Right kidney (tissue), 1 donor: ENCODE data around the gene FOXK2.
A peak's percentile ranks its signal among the peaks of the same experiment; 100 is the strongest.
"Not testable (repeated sequence)": the region's sequence is repeated elsewhere in the genome, so short reads cannot be mapped to it uniquely, and the experiment has no call there.

ENCODE experiments used
- DNase-seq: peaks from one replicate; pipeline ENCODE4 v3.0.0-alpha.2; 2016

Gene FOXK2

DNA sequence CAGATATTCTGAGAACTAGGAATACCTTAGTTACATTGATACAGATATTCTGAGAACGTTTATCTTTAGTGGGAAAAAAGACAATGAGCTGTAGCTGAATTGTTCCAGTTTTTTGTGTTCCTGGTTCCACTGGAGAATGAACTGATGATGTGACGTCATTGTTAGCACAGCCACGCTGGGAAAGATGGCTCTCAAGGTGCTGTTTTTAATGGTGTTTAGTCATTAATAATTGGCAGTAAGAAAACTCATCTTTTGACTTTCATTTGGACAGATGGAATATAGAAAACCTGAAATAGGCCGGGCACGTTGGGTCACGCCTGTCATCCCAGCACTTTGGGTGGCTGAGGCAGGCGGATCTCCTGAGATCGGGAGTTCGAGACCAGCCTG lies 10.4 kb downstream of the FOXK2 start:
- DNase-seq: no peak

- DNase-seq: no peak
Measured at GRCh38 chr17:82531431-82531881, 11.9 kb downstream of the FOXK2 start.

DNA sequence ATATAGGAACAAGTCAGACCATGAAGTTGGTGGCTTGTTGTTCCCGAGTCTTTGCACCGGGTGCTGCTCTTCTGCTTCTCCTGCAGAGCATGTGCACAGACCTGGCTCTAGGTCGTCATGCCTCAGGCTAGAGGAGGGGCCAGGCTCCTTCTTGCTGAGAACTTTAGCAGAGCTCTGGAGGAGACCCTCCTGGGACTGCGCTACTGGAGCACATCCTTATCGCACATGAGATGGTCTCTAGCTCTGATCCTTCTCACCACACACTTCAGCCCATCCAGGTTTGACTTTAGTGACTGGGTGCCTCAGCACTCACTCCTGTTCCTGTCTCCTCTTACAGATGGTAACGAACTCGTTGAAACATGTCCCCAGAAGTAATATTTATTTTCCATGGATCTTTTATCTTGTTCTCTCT lies 14.9 kb downstream of the FOXK2 start:
- no peak for DNase-seq

DNA sequence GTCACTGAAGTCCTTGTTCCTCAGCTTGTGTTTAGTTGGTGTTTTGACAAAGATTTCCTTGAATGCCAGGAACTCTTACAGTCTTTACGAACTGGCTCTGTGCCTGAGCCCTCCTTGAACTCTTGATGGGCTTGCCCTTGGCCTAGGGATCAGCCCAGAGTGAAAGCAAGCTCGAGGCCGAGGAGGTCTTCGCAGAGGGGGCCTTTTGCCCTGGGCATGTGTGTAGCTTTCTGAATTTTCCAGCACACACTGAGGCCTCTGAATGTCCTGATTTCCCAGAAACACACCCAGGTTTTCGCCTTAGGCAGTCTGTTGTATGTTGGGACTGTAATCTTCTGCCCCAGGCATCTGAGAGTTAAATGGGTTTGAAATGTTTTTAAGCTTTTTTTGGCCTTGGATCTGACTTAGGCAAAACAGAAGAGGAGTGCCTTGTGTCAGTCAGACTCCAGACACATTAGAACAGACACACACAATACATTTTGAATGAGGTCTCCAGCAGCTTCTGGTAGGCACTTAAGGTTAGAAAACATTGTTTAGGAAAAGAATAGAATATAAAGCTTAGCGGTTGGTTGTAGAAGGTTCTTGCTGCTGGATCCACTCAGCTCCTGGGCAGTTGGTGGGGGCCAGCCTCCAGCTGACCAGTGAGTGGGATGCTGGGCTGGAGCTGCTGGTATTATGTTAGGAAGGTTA lies 17.1 kb downstream of the FOXK2 start:
- DNase-seq: no peak

DNA sequence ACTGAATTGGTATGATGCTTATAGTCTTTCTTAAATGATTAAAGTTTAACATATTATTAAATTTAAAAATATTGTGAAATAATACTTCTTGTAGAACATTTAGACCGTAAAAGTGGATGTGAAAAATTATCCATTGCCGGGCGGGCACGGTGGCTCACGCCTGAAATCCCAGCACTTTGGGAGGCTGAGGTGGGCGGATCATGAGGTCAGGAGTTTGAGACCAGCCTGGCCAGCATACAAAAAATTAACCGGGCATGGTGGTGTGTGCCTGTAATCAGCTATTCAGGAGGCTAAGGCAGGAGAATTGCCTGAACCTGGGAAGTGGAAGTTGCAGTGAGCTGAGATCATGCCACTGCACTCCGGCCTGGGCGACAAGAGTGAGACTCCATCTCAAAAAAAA lies 17.7 kb downstream of the FOXK2 start:
- DNase-seq: not testable (repeated sequence)

DNA sequence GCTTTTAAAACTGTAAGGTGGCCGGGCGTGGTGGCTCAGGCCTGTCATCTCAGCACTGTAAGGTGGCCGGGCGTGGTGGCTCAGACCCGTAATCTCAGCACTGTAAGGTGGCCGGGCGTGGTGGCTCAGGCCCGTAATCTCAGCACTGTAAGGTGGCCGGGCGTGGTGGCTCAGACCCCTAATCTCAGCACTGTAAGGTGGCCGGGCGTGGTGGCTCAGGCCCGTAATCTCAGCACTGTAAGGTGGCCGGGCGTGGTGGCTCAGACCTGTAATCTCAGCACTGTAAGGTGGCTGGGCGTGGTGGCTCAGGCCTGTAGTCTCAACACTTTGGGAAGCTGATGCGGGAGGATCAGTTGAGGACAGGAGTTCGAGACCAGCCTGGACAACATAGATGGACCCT lies 19.5 kb downstream of the FOXK2 start:
- not testable (repeated sequence) for DNase-seq

DNA sequence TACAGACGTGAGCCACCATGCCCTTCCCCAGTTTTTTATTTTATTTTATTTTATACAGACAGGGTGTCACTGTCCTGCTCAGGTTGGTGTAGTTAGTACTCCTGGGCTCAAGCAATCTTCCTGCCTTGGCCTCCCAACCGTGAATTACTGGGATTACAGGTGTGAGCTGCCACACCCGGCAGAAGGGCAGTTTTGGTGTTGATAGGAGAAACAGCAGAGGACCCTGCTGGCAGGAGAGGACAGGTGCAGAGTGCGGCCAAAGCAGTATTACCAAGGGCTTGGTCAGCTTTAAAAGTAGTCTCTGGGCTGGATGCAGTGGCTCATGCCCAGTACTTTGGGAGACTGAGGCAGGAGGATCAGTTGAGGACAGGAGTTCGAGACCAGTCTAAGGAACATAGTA lies 22.9 kb downstream of the FOXK2 start:
- DNase-seq: no peak

GRCh38 chr17:82544431-82545070 lies 25.0 kb downstream of the FOXK2 start:
- peak; percentile 46 for DNase-seq

DNA sequence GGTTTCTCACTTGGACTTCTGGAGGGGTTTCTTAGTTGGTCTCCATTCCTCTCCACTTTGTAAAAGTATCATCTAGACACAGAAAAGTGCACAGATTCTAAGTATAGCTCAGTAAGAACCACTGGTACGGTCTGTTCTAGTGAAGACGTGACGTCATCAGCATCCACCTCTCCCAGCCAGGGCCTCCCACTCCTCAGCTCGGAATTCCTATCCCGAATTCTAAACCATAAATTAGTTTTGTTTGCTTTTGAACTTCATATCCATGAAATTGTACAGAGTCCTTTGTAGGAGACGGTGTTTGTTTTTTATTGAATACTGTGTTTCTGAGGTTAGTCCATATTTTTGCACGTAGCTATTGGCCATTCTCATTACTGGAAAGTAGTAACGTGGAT lies 25.5 kb downstream of the FOXK2 start:
- no peak for DNase-seq

DNA sequence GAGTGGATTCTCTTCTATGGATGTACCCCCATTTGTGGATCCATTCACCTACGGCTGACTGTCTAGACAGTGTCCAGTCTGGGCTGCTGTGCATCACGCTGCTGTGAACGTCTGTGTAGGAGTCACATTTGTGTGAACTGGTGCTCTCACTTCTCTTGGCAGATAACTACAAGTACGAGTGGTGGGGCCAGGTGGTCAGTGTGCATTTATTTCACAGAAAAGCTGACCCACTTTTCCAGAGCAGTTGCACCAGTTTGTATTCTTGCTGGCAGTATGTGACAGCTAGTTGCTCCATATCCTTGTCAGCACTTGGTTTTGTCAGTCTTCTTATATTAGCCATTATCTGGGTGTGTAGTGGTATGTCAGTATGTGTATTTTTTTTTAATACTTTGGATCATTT lies 28.4 kb downstream of the FOXK2 start:
- no peak for DNase-seq

GRCh38 chr17:82548681-82549303 lies 29.3 kb downstream of the FOXK2 start:
- no peak for DNase-seq

DNA sequence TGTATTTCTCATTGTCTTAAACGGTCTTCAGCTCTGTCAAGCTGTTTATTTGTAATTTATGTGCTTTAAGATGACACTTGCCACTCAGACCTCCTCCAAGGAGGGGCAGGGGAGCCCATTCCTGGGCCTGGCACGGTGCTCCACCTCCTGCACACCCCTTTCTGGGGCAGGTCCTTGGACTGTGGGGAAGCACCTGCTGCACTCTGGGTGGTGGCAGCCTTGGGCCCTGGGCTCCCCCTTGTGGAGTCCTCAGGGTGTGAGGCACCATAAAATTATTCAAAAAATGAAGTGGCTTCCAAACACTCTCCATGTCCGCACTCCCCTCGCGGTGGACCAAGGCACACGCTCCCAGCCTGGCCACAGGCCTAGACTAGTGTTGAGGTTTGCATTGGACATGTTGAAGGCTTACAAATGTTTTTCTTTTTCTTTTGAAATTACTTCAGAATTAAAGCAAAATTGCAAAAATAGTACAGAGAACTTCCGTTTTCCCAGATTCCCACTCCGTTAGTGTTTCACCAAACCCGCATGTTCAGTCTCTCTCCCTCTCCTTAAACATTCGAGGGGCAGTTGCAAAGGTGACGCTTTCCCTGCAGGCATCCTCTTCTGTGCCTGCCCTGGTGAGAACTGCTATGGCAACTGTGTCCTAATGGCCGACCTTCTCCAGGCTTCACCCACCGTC lies 32.4 kb downstream of the FOXK2 start:
- no peak for DNase-seq

GRCh38 chr17:82552580-82552979 lies 33.0 kb downstream of the FOXK2 start:
- no peak for DNase-seq

DNA sequence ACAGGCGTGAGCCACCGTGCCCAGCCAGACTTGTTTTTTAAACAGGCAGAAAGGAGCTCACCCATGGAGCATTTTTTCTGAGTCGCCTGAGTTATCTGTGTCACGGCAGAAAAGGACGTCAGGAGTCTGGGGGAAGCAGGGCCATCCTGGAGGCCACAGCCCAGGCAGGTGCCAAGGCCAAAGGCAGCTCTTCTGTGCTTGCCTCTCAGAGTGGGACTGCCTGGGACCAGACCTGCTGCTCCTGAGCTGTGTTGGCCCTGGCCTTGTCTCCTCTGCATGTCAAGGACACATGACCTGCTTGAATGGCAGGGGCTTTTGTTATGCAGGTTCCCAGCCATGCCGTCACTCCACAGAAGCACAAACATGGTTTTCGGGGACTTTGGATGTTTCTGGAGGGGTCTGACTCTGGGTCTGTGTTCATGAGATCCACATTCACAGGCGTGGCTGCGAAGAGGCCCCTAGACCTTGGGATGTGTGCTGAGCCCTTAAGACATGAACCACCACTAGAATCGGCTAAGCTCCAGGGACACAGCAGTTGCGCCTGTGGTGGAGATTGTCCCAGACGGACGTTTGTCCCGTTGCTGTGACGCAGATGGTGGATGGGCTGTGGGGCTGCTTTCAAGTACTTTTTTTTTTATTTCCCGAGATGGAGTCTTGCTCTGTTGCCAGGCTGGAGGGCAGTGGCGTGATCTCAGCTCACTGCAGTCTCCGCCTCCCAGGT lies 33.8 kb downstream of the FOXK2 start:
- no peak for DNase-seq

DNA sequence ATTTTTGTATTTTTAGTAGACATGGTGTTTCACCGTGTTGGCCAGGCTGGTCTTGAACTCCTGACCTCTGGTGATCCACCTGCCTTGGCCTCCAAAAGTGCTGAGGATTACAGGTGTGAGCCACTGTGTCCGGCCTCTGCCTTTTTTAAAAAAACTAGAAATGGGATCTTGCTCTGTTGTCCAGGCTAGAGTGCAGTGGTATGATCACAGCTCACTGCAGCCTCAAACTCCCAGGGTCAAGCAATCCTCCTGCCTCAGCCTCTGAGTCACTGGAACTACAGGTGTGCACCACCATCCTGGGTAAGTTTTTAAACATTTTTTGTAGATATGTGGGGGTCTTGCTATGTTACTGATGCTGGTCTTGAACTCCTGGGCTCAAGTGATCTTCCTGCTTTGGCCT lies 38.0 kb downstream of the FOXK2 start:
- not testable (repeated sequence) for DNase-seq

DNA sequence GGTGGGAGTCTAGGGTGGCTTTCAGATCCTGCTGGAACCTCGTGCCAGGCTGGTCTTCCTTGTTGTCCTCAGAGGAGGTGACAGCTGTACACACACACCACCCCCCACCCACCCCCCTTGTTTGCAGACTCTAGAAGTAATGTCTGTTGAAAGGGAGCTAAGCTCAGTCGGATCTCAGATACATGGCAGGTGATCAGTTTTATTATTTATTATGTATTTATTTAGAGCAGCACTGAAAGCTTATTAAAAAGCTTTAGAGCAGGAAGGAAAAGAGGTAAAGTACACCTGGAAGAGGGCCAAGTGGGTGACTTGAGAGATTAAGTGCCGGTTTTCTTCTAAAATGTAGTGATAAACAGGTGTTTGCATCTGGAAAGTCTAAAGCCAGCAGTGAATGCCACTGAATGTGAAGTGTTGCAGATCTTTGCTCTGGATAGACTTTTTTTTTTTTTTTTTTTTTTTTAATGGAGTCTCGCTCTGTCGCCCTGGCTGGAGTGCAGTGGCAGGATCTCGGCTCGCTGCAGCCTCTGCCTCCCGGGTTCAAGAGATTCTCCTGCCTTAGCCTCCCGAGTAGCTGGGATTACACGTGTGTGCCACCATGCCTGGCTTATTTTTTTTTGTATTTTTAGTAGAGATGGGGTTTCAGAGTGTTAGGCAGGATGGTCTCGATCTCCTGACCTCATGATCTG lies 40.2 kb downstream of the FOXK2 start:
- DNase-seq: no peak

GRCh38 chr17:82560252-82560642 lies 40.7 kb downstream of the FOXK2 start:
- DNase-seq: no peak

- no peak for DNase-seq
Measured at GRCh38 chr17:82560802-82561428, 41.4 kb downstream of the FOXK2 start.

DNA sequence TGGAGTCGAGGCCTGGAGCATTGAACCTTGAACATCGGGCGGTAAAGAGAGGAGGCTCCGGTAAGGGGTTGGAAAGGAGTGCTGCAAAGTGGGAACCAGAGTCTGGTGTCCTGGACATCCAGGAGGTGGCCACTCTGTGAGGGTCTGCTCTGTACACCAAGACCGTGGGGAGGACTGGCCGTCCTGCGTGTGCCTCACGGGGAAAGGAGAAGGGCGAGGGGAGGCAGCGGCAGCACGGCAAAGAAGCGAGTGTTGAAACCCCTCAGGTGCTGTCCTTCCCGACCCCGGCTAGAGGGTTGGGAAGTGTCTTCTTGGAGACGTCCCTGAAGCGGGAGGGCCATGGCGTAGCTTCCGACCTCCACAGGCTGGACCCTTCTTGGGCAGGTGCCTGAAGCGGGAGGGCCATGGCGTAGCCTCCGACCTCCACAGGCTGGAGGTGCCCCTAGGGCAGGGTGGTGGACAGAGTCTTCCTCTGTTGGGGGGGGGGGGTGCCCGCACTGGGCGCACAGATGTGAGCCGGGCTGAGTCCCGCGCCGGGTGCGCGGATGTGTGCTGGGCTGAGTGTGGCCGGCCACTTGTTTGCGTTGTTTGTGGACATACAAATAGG lies 42.0 kb downstream of the FOXK2 start:
- no peak for DNase-seq

DNA sequence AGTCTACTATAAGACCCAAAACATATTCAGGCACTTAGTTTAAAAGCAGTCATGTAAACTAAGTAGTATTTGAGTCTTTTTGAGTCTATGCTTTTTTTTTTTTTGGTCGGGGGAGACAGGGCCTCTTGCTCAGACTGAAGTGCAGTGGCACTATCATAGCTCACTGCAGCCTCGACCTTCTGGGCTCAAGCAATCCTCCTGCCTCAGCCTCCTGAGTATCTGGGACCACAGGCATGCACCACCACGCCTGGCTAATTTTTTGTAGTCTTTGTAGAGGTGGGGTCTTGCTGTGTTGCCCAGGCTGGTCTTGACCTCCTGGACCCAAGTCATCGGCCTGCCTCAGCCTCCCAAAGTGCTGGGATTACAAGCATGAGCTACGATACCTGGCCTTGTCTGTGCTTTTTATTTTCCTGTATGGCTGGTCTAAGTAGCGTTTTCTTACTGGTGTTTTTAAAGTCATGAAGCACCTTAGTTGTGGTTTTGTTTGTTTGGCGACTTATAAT lies 43.2 kb downstream of the FOXK2 start:
- not testable (repeated sequence) for DNase-seq

DNA sequence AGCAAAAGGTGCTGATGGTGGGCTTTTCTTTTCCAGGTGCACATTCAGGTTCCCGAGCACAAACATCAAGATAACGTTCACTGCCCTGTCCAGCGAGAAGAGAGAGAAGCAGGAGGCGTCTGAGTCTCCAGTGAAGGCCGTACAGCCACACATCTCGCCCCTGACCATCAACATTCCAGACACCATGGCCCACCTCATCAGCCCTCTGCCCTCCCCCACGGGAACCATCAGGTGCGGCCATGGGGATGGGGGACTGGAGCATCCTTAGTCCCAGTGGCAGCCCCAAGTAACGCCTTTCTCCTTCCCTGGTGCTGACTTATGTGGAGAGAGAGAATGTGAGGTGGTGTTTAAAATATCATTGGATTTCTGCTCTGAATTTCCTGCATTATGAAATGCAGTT lies 43.8 kb downstream of the FOXK2 start:
- DNase-seq: no peak
